Measurements from ENCODE around the gene TXNDC2.

DNA sequence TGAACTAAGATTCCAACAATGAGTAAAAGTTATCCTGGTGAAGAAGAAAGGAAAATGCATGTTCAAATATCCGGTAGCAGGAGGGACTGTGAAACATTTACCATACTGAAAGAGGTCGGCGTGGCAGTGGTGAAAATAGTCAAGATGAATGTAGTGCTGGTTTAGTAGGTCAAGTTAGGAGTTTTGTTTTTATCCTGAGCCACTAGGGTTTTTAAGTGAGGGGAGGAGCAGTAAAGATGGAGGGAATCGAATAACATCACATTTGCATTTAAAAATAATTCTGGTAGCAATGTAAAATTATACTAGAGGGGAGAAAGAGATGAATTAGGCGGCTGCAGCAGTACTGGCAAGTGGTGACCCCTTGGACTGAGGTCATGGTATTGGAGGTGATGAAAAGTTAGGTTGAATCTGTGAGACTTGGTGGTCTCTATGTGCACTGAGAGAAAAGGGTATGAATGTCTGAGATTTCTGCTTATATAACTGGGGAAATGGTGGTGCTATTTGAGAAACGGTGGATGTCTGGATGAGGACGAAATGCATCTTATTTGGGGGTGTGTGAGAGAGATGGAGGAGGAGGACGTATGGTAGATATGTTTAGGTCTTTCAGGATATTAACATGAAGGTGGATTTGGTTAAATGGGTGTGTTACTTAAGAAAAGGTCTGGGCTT lies 33.9 kb downstream of the TXNDC2 start:
- TF ChIP-seq TAF1 (IDR thresholded peaks at IDR 0.05; ENCODE audit: borderline replicate concordance, insufficient read depth, low read length) (no peak), POLR2AphosphoS5 (IDR thresholded peaks at IDR 0.05; ENCODE audit: low read depth, low read length) (no peak)
- TF ChIP-seq, protein P1, sequence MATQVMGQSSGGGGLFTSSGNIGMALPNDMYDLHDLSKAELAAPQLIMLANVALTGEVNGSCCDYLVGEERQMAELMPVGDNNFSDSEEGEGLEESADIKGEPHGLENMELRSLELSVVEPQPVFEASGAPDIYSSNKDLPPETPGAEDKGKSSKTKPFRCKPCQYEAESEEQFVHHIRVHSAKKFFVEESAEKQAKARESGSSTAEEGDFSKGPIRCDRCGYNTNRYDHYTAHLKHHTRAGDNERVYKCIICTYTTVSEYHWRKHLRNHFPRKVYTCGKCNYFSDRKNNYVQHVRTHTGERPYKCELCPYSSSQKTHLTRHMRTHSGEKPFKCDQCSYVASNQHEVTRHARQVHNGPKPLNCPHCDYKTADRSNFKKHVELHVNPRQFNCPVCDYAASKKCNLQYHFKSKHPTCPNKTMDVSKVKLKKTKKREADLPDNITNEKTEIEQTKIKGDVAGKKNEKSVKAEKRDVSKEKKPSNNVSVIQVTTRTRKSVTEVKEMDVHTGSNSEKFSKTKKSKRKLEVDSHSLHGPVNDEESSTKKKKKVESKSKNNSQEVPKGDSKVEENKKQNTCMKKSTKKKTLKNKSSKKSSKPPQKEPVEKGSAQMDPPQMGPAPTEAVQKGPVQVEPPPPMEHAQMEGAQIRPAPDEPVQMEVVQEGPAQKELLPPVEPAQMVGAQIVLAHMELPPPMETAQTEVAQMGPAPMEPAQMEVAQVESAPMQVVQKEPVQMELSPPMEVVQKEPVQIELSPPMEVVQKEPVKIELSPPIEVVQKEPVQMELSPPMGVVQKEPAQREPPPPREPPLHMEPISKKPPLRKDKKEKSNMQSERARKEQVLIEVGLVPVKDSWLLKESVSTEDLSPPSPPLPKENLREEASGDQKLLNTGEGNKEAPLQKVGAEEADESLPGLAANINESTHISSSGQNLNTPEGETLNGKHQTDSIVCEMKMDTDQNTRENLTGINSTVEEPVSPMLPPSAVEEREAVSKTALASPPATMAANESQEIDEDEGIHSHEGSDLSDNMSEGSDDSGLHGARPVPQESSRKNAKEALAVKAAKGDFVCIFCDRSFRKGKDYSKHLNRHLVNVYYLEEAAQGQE (IDR thresholded peaks at IDR 0.05; ENCODE audit: insufficient read depth in 1 of 2, low read depth in 2 of 2, low read length in 2 of 2), result no peak
